ENCODE data around the gene PXDN.

The PXDN gene

GRCh38 chr2:1613078-1613445 is 131.3 kb downstream of the PXDN start:
- DNase-seq (ENCODE audit: low read depth) = no peak

- no peak for DNase-seq (ENCODE audit: low read depth)
Measured at GRCh38 chr2:1612391-1613077, 131.8 kb downstream of the PXDN start.

GRCh38 chr2:1611886-1612285 is 132.4 kb downstream of the PXDN start:
- DNase-seq (ENCODE audit: low read depth) = no peak

GRCh38 chr2:1610096-1610485 is 134.2 kb downstream of the PXDN start:
- DNase-seq (ENCODE audit: low read depth) = no peak

GRCh38 chr2:1609485-1610095 is 134.7 kb downstream of the PXDN start:
- DNase-seq (ENCODE audit: low read depth) = no peak

GRCh38 chr2:1609040-1609439 is 135.3 kb downstream of the PXDN start:
- DNase-seq (ENCODE audit: low read depth) = no peak

- no peak for DNase-seq (ENCODE audit: low read depth)
Measured at GRCh38 chr2:1607971-1608688, 136.2 kb downstream of the PXDN start.

GRCh38 chr2:1607236-1607920 is 136.9 kb downstream of the PXDN start:
- no peak for DNase-seq (ENCODE audit: low read depth)

GRCh38 chr2:1606421-1607235 is 137.7 kb downstream of the PXDN start:
- DNase-seq (ENCODE audit: low read depth) = no peak

GRCh38 chr2:1606046-1606400 is 138.3 kb downstream of the PXDN start:
- no peak for DNase-seq (ENCODE audit: low read depth)

GRCh38 chr2:1605102-1606045 is 138.9 kb downstream of the PXDN start:
- DNase-seq (ENCODE audit: low read depth) = no peak

GRCh38 chr2:1603521-1603920 is 140.8 kb downstream of the PXDN start:
- DNase-seq (ENCODE audit: low read depth) = no peak

GRCh38 chr2:1603059-1603458 is 141.3 kb downstream of the PXDN start:
- no peak for DNase-seq (ENCODE audit: low read depth)

GRCh38 chr2:1602278-1603010 is 141.9 kb downstream of the PXDN start:
- DNase-seq (ENCODE audit: low read depth) = no peak

- DNase-seq (ENCODE audit: low read depth) = no peak
Measured at GRCh38 chr2:1601471-1602277, 142.6 kb downstream of the PXDN start.

- no peak for DNase-seq (ENCODE audit: low read depth)
Measured at GRCh38 chr2:1601067-1601412, 143.3 kb downstream of the PXDN start.

GRCh38 chr2:1600191-1601066 is 143.9 kb downstream of the PXDN start:
- DNase-seq (ENCODE audit: low read depth) = peak; percentile 31

- no peak for DNase-seq (ENCODE audit: low read depth)
Measured at GRCh38 chr2:1599301-1600085, 144.8 kb downstream of the PXDN start.
